GM23338 (cell line): ENCODE measurements around the gene ABCC9. TPM values are rescaled to one million over a fixed set of nuclear protein-coding genes. Genes with fewer than 3 reads are reported as not detected.

Experiments used
- ATAC-seq: fragments of 200-7000 bp; cut with Tn5 transposase; 3 replicates; pipeline ENCODE4 v1.9.1; 2020
- DNase-seq: peaks from one replicate; pipeline ENCODE4 v3.0.0-alpha.2; 2015; ENCODE audit warnings: low spot score
- H2AFZ ChIP-seq: fragments of 200-600 bp; sonication (generic); 2 replicates; pipeline ENCODE4 v1.8.0; 2016; ENCODE audit warnings: antibody characterized with exemption, mild to moderate bottlenecking, moderate library complexity
- H3F3A ChIP-seq: fragments of 200-600 bp; sonication (generic); replicated peaks from 2 replicates; pipeline ENCODE4 v1.8.0; 2017; ENCODE audit warnings: antibody characterized with exemption, mixed run types, low read depth
- H3K27ac ChIP-seq: fragments of 200-600 bp; sonication (generic); 2 replicates; pipeline ENCODE4 v1.6.1; 2016; ENCODE audit warnings: low read depth
- H3K27me3 ChIP-seq: fragments of 200-600 bp; sonication (generic); 2 replicates; pipeline ENCODE4 v1.8.0; 2016; ENCODE audit warnings: mild to moderate bottlenecking, mixed run types, moderate library complexity; ENCODE audit not compliant: insufficient read depth
- H3K36me3 ChIP-seq: fragments of 200-600 bp; sonication (generic); 2 replicates; pipeline ENCODE4 v1.8.0; 2016; ENCODE audit warnings: mild to moderate bottlenecking; ENCODE audit not compliant: insufficient read depth
- H3K4me1 ChIP-seq: fragments of 200-600 bp; sonication (generic); 2 replicates; pipeline ENCODE4 v1.8.0; 2016; ENCODE audit warnings: mild to moderate bottlenecking, moderate library complexity; ENCODE audit not compliant: insufficient read depth
- H3K4me2 ChIP-seq: fragments of 200-600 bp; sonication (generic); 2 replicates; pipeline ENCODE4 v1.7.1; 2017; ENCODE audit warnings: mixed run types
- H3K4me3 ChIP-seq: fragments of 200-600 bp; sonication (generic); 2 replicates; pipeline ENCODE4 v1.6.1; 2016; ENCODE audit warnings: mixed run types
- H3K79me2 ChIP-seq: fragments of 200-600 bp; sonication (generic); replicated peaks from 2 replicates; pipeline ENCODE4 v1.8.0; 2017; ENCODE audit warnings: mild to moderate bottlenecking; ENCODE audit not compliant: insufficient read depth
- H3K9me2 ChIP-seq: fragments of 200-600 bp; sonication (generic); 2 replicates; pipeline ENCODE4 v1.8.0; 2017; ENCODE audit not compliant: insufficient read depth
- H4K20me1 ChIP-seq: fragments of 200-600 bp; sonication (generic); replicated peaks from 2 replicates; pipeline ENCODE4 v1.8.0; 2017; ENCODE audit warnings: mild to moderate bottlenecking; ENCODE audit not compliant: insufficient read depth
- H3K27ac Mint-ChIP-seq: 2 replicates; pipeline ENCODE4 v1.8.0; 2020; ENCODE audit warnings: inconsistent platforms, mild to moderate bottlenecking, moderate library complexity, mixed read lengths
- H3K27me3 Mint-ChIP-seq: 3 replicates; pipeline ENCODE4 v1.8.0; 2022; ENCODE audit warnings: low read depth, mild to moderate bottlenecking, moderate library complexity, mixed read lengths, inconsistent platforms; ENCODE audit not compliant: insufficient read depth, poor library complexity
- H3K36me3 Mint-ChIP-seq: 3 replicates; pipeline ENCODE4 v1.8.0; 2021; ENCODE audit warnings: low read depth, mild to moderate bottlenecking, inconsistent platforms, moderate library complexity, mixed read lengths
- H3K4me1 Mint-ChIP-seq: 3 replicates; pipeline ENCODE4 v1.8.0; 2020; ENCODE audit warnings: mild to moderate bottlenecking, inconsistent platforms, mixed read lengths
- H3K4me3 Mint-ChIP-seq: 3 replicates; pipeline ENCODE4 v1.8.0; 2021; ENCODE audit warnings: moderate library complexity, mild to moderate bottlenecking, inconsistent platforms, mixed read lengths
- H3K9me3 Mint-ChIP-seq: 3 replicates; pipeline ENCODE4 v1.8.0; 2020; ENCODE audit warnings: moderate library complexity, mild to moderate bottlenecking, inconsistent platforms, mixed read lengths
- CREB1 ChIP-seq: fragments of 250-450 bp; sonication (Bioruptor Pico); IDR thresholded peaks from 2 replicates; pipeline ENCODE4 v1.5.0; 2020; ENCODE audit warnings: low read depth, mild to moderate bottlenecking, moderate library complexity
- CTCF ChIP-seq, 2 experiments: fragments of 200-600 bp in 1 of 2; sonication (generic) in 1 of 2; conservative IDR thresholded peaks; 2 replicates each; pipeline versions ENCODE4 v1.5.1 to v1.6.1; 2016 to 2017; ENCODE audit warnings: antibody characterized with exemption in 2 of 2, low read depth in 2 of 2, mild to moderate bottlenecking in 2 of 2, moderate library complexity in 1 of 2
- ETS1 ChIP-seq: IDR thresholded peaks from 2 replicates; pipeline ENCODE4 v1.6.1; 2016; ENCODE audit warnings: antibody characterized with exemption
- EZH2 ChIP-seq: fragments of 200-600 bp; sonication (generic); IDR thresholded peaks from one replicate; pipeline ENCODE4 v1.8.0; 2017; ENCODE audit warnings: antibody characterized with exemption, mild to moderate bottlenecking, low read depth; ENCODE audit not compliant: unreplicated experiment
- EZH2phosphoT487 ChIP-seq: fragments of 200-600 bp; sonication (generic); IDR thresholded peaks from one replicate; pipeline ENCODE4 v1.8.1; 2018; ENCODE audit warnings: antibody characterized with exemption; ENCODE audit not compliant: unreplicated experiment
- JUNB ChIP-seq: IDR thresholded peaks from one replicate; pipeline ENCODE4 v1.6.1; 2016; ENCODE audit warnings: antibody characterized with exemption; ENCODE audit not compliant: unreplicated experiment
- NANOG ChIP-seq: IDR thresholded peaks from 2 replicates; pipeline ENCODE4 v1.6.1; 2016; ENCODE audit warnings: antibody characterized with exemption, borderline replicate concordance
- POLR2AphosphoS5 ChIP-seq: IDR thresholded peaks from 2 replicates; pipeline ENCODE4 v1.6.1; 2016; ENCODE audit warnings: antibody characterized with exemption, low read depth
- REST ChIP-seq: IDR thresholded peaks from one replicate; pipeline ENCODE4 v1.6.1; 2018; ENCODE audit warnings: antibody characterized with exemption; ENCODE audit not compliant: unreplicated experiment
- STAT1 ChIP-seq: IDR thresholded peaks from one replicate; pipeline ENCODE4 v1.6.1; 2016; ENCODE audit warnings: antibody characterized with exemption; ENCODE audit not compliant: unreplicated experiment
- ZNF114 ChIP-seq: fragments of 250-450 bp; sonication (Bioruptor Pico); IDR thresholded peaks from 2 replicates; pipeline ENCODE4 v1.5.0; 2020; ENCODE audit warnings: mild to moderate bottlenecking, moderate library complexity
- ZNF331 ChIP-seq: fragments of 250-450 bp; sonication (Bioruptor Pico); IDR thresholded peaks from 2 replicates; pipeline ENCODE4 v1.5.0; 2020; ENCODE audit warnings: low read depth, mild to moderate bottlenecking, moderate library complexity
- polyA plus RNA-seq: library from polyadenylated mRNA; unstranded; fragments of >200 nt; fragmentation: Nextera tagmentation; extraction: Ambion mirVana; gene quantifications from 2 replicates; pipeline ENCODE4 v1.2.1, GENCODE V29; 2016
- total RNA-seq: library from RNA; depleted of rRNA; stranded (reverse); fragments of >200 nt; shearing (Covaris generic); gene quantifications from 2 replicates; pipeline ENCODE4 v1.2.3, GENCODE V29; 2014
- TF ChIP-seq, protein P1 (sequence below): fragments of 250-450 bp; sonication (Bioruptor Pico); IDR thresholded peaks from 2 replicates; pipeline ENCODE4 v1.5.0; 2020; ENCODE audit warnings: mild to moderate bottlenecking, moderate library complexity

Gene ABCC9
- total and polyA plus RNA-seq, 2 experiments from 2014 or later: not detected

DNA sequence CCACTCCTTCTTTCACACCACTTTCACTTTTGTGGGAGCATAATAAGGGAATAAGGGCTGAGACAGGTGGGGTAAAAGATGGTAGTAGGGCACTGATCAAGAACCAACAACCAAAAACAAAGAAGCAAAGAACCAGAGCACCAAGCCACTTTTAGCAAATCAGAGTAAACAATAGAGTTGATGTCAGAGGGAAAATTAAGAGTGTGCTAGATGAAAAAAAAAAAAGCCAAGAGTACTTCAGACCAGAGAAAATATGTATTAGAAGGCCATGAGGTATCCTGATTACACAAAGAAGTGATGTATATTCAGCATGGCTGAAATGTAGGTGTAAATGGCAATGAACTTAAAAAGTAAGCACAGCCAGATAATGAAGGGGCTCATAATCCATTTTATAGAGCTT, 75.4 kb downstream of the ABCC9 start:
- Mint-ChIP-seq H3K27me3 (no peaks in the 10 kb centered on the region), H3K4me3 (no peak overlapping the region), H3K9me3 (peaks cover 7% of the 10 kb centered on the region), H3K36me3 (no peaks in the 10 kb centered on the region), H3K4me1 (no peaks in the 10 kb centered on the region), H3K27ac (no peak overlapping the region)
- Histone ChIP-seq H3K4me3 (no peak overlapping the region), H3K9me2 (no peaks in the 10 kb centered on the region; the same call in 1 of the 2 replicates), H3K79me2 (no peaks in the 10 kb centered on the region), H3F3A (no peaks in the 10 kb centered on the region), H2AFZ (no peak overlapping the region), H3K36me3 (no peaks in the 10 kb centered on the region), H3K27ac (no peak overlapping the region), H3K27me3 (no peaks in the 10 kb centered on the region), H3K4me1 (no peaks in the 10 kb centered on the region), H4K20me1 (no peaks in the 10 kb centered on the region), H3K4me2 (no peak overlapping the region)
- TF ChIP-seq EZH2 (no peak), CREB1 (CRISPR knock-in tag) (no peak), ZNF114 (no peak), EZH2phosphoT487 (no peak), STAT1 (no peak), ZNF331 (no peak), POLR2AphosphoS5 (no peak), NANOG (no peak), ETS1 (no peak), JUNB (no peak), CTCF (conservative IDR thresholded peaks at IDR 0.05; ENCODE audit: low read depth in 2 of 2) (no peak), REST (no peak)
- TF ChIP-seq, protein P1, sequence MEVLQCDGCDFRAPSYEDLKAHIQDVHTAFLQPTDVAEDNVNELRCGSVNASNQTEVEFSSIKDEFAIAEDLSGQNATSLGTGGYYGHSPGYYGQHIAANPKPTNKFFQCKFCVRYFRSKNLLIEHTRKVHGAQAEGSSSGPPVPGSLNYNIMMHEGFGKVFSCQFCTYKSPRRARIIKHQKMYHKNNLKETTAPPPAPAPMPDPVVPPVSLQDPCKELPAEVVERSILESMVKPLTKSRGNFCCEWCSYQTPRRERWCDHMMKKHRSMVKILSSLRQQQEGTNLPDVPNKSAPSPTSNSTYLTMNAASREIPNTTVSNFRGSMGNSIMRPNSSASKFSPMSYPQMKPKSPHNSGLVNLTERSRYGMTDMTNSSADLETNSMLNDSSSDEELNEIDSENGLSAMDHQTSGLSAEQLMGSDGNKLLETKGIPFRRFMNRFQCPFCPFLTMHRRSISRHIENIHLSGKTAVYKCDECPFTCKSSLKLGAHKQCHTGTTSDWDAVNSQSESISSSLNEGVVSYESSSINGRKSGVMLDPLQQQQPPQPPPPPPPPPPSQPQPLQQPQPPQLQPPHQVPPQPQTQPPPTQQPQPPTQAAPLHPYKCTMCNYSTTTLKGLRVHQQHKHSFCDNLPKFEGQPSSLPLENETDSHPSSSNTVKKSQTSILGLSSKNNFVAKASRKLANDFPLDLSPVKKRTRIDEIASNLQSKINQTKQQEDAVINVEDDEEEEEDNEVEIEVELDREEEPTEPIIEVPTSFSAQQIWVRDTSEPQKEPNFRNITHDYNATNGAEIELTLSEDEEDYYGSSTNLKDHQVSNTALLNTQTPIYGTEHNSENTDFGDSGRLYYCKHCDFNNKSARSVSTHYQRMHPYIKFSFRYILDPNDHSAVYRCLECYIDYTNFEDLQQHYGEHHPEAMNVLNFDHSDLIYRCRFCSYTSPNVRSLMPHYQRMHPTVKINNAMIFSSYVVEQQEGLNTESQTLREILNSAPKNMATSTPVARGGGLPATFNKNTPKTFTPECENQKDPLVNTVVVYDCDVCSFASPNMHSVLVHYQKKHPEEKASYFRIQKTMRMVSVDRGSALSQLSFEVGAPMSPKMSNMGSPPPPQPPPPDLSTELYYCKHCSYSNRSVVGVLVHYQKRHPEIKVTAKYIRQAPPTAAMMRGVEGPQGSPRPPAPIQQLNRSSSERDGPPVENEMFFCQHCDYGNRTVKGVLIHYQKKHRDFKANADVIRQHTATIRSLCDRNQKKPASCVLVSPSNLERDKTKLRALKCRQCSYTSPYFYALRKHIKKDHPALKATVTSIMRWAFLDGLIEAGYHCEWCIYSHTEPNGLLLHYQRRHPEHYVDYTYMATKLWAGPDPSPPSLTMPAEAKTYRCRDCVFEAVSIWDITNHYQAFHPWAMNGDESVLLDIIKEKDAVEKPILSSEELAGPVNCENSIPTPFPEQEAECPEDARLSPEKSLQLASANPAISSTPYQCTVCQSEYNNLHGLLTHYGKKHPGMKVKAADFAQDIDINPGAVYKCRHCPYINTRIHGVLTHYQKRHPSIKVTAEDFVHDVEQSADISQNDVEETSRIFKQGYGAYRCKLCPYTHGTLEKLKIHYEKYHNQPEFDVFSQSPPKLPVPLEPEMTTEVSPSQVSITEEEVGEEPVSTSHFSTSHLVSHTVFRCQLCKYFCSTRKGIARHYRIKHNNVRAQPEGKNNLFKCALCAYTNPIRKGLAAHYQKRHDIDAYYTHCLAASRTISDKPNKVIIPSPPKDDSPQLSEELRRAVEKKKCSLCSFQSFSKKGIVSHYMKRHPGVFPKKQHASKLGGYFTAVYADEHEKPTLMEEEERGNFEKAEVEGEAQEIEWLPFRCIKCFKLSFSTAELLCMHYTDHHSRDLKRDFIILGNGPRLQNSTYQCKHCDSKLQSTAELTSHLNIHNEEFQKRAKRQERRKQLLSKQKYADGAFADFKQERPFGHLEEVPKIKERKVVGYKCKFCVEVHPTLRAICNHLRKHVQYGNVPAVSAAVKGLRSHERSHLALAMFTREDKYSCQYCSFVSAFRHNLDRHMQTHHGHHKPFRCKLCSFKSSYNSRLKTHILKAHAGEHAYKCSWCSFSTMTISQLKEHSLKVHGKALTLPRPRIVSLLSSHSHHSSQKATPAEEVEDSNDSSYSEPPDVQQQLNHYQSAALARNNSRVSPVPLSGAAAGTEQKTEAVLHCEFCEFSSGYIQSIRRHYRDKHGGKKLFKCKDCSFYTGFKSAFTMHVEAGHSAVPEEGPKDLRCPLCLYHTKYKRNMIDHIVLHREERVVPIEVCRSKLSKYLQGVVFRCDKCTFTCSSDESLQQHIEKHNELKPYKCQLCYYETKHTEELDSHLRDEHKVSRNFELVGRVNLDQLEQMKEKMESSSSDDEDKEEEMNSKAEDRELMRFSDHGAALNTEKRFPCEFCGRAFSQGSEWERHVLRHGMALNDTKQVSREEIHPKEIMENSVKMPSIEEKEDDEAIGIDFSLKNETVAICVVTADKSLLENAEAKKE: no peak
- ATAC-seq (no peak), DNase-seq (no peak)
